GM18861 (cell line): ENCODE results near the gene EBI3.
"Not testable (repeated sequence)": the region's sequence is repeated elsewhere in the genome, so short reads cannot be mapped to it uniquely, and the experiment has no call there.

Source experiments
- ATAC-seq: cut with Tn5 transposase; IDR thresholded peaks from one replicate; pipeline ENCODE4 v1.9.1; 2021; ENCODE audit not compliant: unreplicated experiment

EBI3 gene

GRCh38 chr19:4233282-4233853, 4.0 kb downstream of the EBI3 start:
- ATAC-seq, result no peak

- ATAC-seq, result no peak
Measured at GRCh38 chr19:4234142-4234861, 5.0 kb downstream of the EBI3 start.

GRCh38 chr19:4234862-4235201, 5.5 kb downstream of the EBI3 start:
- ATAC-seq, result no peak

- ATAC-seq, result not testable (repeated sequence)
Measured at GRCh38 chr19:4237510-4237909, 8.2 kb downstream of the EBI3 start.

- ATAC-seq, result no peak
Measured at GRCh38 chr19:4238831-4239230, 9.5 kb downstream of the EBI3 start.

GRCh38 chr19:4241824-4242430, 12.6 kb downstream of the EBI3 start:
- ATAC-seq, result no peak

- not testable (repeated sequence) for ATAC-seq
Measured at GRCh38 chr19:4245938-4246337, 16.6 kb downstream of the EBI3 start.

GRCh38 chr19:4246767-4247593, 17.7 kb downstream of the EBI3 start, which contains the start of gene YJU2:
Gene YJU2, plus strand, starts transcription at chr19:4247080. Its CDS starts 67 bp downstream, at chr19:4247147.
- ATAC-seq, result peak; percentile 83

- ATAC-seq, result no peak
Measured at GRCh38 chr19:4256563-4256962, 27.2 kb downstream of the EBI3 start.

- no peak for ATAC-seq
Measured at GRCh38 chr19:4257025-4257424, 27.7 kb downstream of the EBI3 start.

GRCh38 chr19:4258181-4258580, 28.9 kb downstream of the EBI3 start:
- no peak for ATAC-seq

GRCh38 chr19:4260613-4261191, 31.4 kb downstream of the EBI3 start:
- ATAC-seq, result no peak

GRCh38 chr19:4264812-4265211, 35.5 kb downstream of the EBI3 start:
- ATAC-seq, result no peak

GRCh38 chr19:4266253-4267000, 37.1 kb downstream of the EBI3 start:
- ATAC-seq, result no peak

- ATAC-seq, result no peak
Measured at GRCh38 chr19:4267101-4267900, 38.0 kb downstream of the EBI3 start.

GRCh38 chr19:4267901-4268815, 38.8 kb downstream of the EBI3 start:
- no peak for ATAC-seq

GRCh38 chr19:4268816-4269430, 39.6 kb downstream of the EBI3 start:
- ATAC-seq, result no peak

- ATAC-seq, result no peak
Measured at GRCh38 chr19:4272894-4273293, 43.6 kb downstream of the EBI3 start.
